Central memory CD4-positive, alpha-beta T cell (primary cell): ENCODE data around the gene NOG.

Experiments
- DNase-seq: peaks from one replicate; pipeline ENCODE4 v3.0.0; 2022
- total RNA-seq, 3 experiments: gene quantifications; one replicate each; lab custom pipeline; 2026; lab: John Stamatoyannopoulos, UW

Gene NOG
- total RNA-seq: 0.21 to 32.0 (median 6.2) reads per million in 3 experiments

DNA sequence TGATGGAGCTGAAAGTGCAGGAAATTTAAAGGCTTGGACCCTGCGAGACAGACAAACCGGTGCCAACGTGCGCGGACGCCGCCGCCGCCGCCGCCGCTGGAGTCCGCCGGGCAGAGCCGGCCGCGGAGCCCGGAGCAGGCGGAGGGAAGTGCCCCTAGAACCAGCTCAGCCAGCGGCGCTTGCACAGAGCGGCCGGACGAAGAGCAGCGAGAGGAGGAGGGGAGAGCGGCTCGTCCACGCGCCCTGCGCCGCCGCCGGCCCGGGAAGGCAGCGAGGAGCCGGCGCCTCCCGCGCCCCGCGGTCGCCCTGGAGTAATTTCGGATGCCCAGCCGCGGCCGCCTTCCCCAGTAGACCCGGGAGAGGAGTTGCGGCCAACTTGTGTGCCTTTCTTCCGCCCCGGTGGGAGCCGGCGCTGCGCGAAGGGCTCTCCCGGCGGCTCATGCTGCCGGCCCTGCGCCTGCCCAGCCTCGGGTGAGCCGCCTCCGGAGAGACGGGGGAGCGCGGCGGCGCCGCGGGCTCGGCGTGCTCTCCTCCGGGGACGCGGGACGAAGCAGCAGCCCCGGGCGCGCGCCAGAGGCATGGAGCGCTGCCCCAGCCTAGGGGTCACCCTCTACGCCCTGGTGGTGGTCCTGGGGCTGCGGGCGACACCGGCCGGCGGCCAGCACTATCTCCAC lies at the start of gene NOG:
NOG (plus strand) TSS at position 54 of the 674 bp plus-strand sequence; CDS start at position 579, 525 bp downstream.
- DNase-seq: no peak

DNA sequence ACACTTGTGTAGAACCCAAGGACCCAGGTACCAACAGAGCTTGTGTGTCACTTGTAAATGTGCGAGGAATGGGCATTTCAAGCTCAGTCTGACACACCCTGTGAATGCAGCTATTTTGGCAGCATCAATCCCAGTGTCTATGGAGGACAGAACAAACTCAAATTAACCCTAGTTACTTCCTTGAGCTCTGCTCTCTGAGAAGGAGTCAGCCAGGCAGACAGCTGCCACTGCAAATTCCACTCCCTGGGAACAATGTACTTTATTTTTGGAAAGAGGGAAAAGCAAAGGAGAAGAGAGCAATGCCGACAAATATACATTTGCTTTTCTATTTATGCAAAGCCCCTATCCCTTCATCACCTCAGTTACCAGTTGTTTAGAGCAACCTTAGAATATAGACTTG lies 48.4 kb upstream of the NOG start:
- DNase-seq: no peak

DNA sequence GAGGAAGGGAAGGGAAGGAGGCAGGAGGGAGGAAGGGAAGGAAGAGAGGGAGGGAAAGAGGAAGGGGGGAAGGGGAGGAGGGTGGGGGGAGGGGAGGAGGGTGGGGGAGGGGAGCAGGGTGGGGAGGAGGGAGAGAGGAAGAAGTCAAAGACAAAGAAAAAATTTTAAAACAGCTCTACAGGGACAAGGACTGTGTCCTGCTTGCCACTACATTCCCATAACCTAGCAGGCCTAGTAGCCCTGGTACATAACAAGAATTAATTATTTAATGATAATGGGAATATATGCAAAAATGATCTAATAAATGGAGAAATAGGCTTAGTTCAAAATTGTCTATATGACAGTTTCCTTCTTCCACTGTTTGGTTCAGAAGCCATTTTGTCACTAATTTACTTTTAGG lies 47.6 kb upstream of the NOG start:
- no peak for DNase-seq

DNA sequence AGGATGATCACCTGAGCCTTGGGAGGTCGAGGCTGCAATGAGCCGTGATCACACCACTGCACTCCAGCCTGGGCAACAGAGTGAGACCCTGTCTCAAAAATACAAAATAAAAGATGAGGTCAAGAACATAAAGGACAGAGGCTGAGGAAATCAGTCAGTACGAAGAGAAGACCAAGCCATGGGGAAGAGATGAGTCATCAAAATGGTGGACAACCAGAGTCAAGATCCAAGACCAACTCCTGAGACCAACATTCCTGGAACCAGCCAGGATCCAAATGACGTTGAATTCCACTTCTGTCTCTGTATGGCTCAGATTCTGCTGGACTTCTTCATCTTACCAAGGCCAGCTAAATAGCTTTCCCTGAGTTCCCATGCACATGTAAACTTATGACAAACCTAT lies 44.8 kb upstream of the NOG start:
- DNase-seq: no peak

DNA sequence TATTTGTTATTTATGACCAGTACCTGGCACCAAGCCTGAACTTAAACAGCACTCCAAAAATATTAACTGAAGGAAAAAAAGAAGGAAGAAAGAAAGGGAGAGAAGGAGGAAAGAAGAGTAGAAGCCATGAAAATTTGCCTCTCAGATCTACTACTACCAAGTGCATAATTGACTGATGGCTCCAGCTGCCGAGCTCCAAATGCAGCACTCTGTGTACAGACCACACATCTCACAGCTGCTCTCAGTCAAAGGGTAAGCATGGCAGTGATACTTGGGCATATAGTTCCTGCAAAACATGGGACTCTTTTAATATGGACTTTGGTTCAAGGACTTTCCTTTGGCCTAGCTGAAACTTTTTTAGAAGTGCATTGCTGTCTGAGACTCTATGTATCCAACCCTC lies 44.0 kb upstream of the NOG start:
- DNase-seq: no peak

DNA sequence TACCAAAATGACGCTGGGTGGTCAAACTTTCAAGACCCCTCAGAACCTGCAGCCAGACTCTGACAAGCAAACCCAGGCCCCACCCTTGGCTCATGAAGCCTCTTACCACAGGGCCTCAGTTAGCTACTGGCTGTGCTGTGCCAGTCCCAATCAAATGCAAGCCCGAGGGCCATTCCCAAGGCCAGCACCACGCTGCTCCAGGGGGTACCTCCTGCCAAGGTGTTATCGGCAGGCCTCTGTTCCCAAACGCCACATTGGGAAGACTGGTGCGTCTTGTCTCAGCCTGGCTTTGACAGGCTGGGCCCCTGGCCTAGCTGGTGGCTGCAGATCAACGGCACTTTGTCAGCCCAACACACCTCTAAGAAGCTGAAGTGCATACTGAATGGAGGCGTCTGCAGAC lies 35.8 kb upstream of the NOG start:
- DNase-seq: no peak

GRCh38 chr17:56558088-56558487 lies 35.4 kb upstream of the NOG start:
- DNase-seq: no peak

DNA sequence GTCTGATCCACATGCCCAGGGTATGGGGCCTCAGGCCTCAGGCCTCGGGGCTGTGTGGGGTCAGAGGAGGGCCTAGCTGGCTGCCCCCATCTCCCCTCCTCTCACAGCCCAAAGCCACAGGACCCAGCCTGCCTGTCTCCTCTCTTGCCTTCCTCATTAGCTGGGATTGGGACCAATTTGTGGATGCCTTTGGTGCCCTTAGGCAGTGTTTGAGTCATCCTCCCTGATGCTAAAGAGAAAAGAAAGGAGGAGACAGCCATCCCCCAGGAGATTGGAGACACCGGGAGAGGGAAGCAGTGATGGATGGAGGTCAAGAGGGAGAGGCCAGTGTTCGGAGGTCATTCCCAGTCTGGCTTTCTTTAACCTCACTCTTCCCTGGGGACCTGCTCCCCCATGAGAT lies 23.3 kb upstream of the NOG start:
- no peak for DNase-seq

GRCh38 chr17:56571456-56571855 lies 22.0 kb upstream of the NOG start:
- no peak for DNase-seq

DNA sequence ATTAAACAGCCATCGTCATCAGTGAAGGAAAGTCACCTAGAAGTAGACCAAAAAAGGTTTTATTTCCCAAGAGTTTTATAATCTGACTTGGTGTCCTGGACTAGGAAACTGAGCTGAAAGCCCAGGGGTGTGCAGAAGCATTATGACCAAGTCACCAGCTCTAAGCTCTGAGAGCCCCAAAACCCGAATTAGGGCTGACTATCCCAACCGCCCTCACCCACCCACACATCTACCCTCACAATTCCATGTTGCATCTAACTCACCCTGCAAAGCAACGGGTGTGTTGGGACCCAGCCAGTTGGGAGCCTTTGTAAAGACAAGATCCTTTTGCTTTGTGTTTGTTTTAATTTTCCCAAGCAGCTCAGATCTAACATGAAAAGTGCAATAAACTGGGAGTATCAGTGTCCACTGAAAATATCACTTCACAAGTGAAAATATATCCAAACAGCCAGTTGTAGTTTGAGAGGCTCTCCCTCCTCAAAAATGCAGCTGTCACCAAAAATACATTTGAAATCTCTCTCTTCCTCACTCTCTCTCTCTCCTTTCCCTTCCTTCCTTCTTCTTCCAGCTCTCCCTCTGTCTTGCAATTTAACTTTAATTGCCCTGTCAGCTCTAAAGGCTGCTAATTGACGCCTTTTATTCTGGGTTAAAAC lies 16.2 kb upstream of the NOG start:
- no peak for DNase-seq

GRCh38 chr17:56577843-56578204 lies 15.7 kb upstream of the NOG start:
- DNase-seq: no peak

GRCh38 chr17:56581635-56582627 lies 11.6 kb upstream of the NOG start:
- no peak for DNase-seq

GRCh38 chr17:56583772-56584171 lies 9.7 kb upstream of the NOG start:
- DNase-seq: no peak

GRCh38 chr17:56587298-56587697 lies 6.2 kb upstream of the NOG start:
- no peak for DNase-seq

DNA sequence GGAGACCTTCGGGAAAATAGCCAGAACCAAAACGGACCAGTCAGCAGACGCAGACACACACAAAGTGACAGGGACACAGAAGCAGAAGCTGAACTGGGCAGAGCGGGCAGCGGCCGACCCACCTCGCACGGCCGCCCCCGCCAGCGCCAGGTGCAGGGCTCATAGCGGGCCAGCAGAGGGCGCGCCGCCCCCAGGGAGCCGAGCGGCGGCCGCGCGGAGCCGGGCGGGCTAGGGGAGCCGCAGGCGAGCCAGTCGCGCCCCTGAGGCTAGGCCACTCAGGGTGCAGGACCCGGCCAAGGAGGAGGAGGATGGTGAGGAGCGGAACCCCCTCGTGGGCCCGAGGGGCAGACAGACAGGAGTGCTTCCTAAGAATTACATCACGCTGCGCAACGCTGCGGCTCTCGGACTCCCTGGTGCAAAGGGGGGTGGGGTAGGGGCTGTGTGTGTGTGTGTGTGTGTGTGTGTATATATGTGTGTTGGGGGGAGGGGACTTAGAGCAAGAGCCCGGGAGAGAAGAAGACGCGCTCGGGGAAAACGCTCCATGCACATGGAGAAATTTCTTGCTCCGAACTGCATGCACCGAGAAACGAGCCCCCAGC lies 913 bp upstream of the NOG start:
- DNase-seq: peak; percentile 34

DNA sequence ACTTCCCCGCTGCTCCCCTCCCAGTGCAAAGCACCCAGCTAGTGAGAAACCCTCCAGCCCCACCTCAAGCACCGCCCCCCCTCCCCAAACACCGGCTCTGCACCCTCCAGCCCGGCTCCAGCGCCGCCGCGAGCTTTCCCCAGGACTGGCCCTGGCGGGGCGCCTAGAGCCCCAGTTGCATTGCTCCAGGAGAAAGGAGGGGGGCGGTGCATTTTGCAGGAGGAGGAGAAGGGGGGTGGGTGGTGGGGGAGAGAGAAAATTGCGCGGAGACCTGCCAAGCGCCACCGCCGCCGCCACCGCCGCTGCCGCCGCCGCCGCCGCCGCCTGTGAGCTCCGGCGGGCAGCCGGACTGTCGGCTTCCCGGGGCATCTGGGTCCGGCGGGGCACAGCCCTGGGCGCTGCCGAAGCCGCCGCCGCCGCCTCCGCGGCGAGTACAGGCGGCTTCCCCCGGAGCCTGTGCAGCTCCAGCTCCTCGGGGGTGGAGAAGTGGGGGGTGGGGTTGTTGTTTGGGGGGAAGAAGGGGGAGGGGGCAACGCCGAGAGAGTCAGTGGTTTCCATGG lies 333 bp upstream of the NOG start:
- DNase-seq: no peak

GRCh38 chr17:56594320-56595107 lies 1.0 kb downstream of the NOG start:
- DNase-seq: no peak

- DNase-seq: no peak
Observed at GRCh38 chr17:56595108-56595418, 1.6 kb downstream of the NOG start.

DNA sequence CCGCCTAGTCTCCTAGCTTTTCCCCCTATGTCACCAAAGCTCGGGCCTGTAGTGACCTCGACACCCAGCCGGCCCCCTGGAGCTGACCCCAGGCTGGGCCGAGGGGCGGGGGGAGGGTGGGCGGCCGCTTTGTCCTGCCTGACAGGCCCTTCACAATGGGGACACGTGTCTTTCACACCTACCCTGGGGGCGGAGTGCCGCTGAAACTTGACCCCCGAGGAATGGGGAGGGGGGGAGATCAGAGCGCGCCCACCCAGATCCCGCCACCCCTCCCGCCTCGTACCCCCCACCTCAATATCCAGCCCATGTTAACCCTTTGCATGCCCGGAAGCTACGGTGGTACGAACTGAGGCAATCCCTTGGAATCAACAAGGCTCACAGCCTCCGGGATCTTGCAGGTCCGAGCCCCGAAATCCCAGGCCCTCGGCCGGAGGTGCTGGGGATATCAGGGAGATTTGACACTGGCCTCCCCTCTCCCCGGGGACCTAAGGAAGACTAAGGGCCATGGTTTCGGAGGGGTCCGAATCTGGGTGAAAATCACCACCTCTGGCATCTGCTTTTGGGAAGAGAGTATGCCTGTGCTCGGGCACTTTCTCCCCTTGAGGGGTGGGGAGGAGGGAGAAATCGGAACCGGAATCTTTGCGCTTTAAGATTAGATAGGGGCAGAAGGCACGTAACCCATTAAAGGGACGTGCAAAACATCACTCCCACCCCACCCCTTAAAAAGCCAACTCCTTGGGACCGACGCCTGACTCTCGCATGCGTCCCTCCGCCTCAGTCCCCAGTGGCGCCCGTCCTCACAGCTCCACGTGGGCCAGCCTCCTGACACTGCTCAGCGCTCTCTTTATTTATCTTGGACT lies 2.6 kb downstream of the NOG start:
- no peak for DNase-seq

DNA sequence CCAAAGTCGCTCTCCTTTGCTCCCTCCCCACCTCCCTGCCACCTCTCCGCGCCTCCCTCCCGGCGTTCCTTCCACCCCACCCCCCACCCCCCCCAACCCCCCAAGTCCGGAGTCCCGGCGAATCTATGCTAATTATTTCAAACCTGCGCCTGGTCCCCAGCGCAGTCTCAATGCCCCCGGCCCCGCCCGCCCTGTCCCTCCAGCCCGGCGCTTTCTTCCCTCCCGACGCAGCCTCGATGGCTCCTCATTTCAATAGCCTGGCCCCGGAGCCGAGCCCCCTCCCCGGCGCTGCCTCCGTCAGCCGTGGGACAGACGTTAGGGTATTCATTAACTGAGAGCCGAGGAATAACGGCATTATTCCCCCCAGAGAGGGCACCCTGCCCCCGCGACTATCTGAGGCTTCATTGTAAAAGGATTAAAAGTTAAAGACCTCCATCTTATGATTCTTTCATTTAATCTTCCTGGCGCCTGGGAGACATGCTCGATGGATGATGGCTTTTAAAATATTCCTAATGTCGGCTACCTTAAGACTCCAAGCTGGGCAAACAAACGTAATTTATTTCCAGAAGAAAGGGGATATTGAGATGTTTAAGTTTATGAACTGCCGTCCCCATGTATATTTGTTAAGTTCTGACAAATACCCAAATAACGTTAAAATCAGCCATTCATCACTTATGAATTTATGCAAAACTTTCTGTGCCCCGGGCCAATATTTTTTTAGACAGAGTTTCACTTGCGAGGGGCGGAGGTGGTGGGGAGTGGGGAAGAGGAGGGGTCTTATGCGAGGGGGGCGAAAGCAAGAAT lies 3.4 kb downstream of the NOG start:
- no peak for DNase-seq
